Mucosa of descending colon (tissue), 3 donors: Measurements from ENCODE around the gene CYP4F8. TPM values are rescaled to one million over a fixed set of nuclear protein-coding genes. Genes with fewer than 3 reads are reported as not detected.

ENCODE experiments used
- ATAC-seq: fragments of 200-7000 bp; cut with Tn5 transposase; one replicate; pipeline ENCODE4 v1.9.1; 2020; ENCODE audit warnings: mild to moderate bottlenecking, moderate library complexity
- DNase-seq, 3 donors: peaks; one replicate each; pipeline ENCODE4 v3.0.0-alpha.2; 2020
- H3K36me3 ChIP-seq: fragments of 200-600 bp; one replicate; pipeline ENCODE4 v1.8.0; 2021; ENCODE audit warnings: low read depth, mild to moderate bottlenecking
- H3K4me1 ChIP-seq: fragments of 200-600 bp; one replicate; pipeline ENCODE4 v1.8.0; 2021; ENCODE audit warnings: low read depth, mild to moderate bottlenecking
- H3K4me3 ChIP-seq: fragments of 200-600 bp; one replicate; pipeline ENCODE4 v1.8.0; 2021; ENCODE audit warnings: mild to moderate bottlenecking
- H3K9me3 ChIP-seq: fragments of 200-600 bp; one replicate; pipeline ENCODE4 v1.8.0; 2021; ENCODE audit warnings: mild to moderate bottlenecking
- intact Hi-C, 2 donors: fragments of 100-400 bp; cut with DNase I in 1 of 2; cut with micrococcal nuclease in 1 of 2; formaldehyde crosslinking; loops; one replicate each; pipeline versions ENCODE4 v1.11.0 to v1.11.1; 2022; cut with DNase I, micrococcal nuclease
- total RNA-seq, 3 donors: library from RNA; stranded (reverse); fragmentation: NEBNext Ultra II Directional in 2 of 3; extraction: Animal tissue kit (Norgen Biotek cat#: 25700) in 2 of 3; gene quantifications; one replicate each; pipeline versions ENCODE4 v1.2.1 to v1.2.4, GENCODE V29; 2021 to 2023
- TF ChIP-seq, protein P1 (sequence below): fragments of 200-600 bp; IDR thresholded peaks from one replicate; pipeline ENCODE4 v1.8.0; 2022; ENCODE audit warnings: antibody characterized with exemption, mild to moderate bottlenecking
- donor health status: DM: no; HTN: no; CAD: no; lungs with moderate emphysema.
- donor health status: DM: no; HTN: no; CAD: no.
- donor health status: DM: no; HTN: yes; CAD: no.

Gene CYP4F8
- total RNA-seq, 3 donors from 2014 or later, result not detected

- Histone ChIP-seq H3K4me3 (no peak overlapping the region), H3K4me1 (no peaks in the 10 kb centered on the region), H3K9me3 (no peaks in the 10 kb centered on the region), H3K36me3 (no peaks in the 10 kb centered on the region)
- DNase-seq, result no peak
- TF ChIP-seq, protein P1, sequence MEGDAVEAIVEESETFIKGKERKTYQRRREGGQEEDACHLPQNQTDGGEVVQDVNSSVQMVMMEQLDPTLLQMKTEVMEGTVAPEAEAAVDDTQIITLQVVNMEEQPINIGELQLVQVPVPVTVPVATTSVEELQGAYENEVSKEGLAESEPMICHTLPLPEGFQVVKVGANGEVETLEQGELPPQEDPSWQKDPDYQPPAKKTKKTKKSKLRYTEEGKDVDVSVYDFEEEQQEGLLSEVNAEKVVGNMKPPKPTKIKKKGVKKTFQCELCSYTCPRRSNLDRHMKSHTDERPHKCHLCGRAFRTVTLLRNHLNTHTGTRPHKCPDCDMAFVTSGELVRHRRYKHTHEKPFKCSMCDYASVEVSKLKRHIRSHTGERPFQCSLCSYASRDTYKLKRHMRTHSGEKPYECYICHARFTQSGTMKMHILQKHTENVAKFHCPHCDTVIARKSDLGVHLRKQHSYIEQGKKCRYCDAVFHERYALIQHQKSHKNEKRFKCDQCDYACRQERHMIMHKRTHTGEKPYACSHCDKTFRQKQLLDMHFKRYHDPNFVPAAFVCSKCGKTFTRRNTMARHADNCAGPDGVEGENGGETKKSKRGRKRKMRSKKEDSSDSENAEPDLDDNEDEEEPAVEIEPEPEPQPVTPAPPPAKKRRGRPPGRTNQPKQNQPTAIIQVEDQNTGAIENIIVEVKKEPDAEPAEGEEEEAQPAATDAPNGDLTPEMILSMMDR, result no peak
- no peak for ATAC-seq
- intact Hi-C loops, result loop anchor here in 1 of 2 donors (10.0 kb wide), 1 partner anchor 563 kb away; the partner anchor contains the start of gene FAM32A
These were observed 6.8 kb downstream of the CYP4F8 start for GRCh38 chr19:15621801-15622200.

GRCh38 chr19:15622991-15623390 lies 8.0 kb downstream of the CYP4F8 start:
- no peaks in the 10 kb centered on the region for H3K9me3 ChIP-seq
- TF ChIP-seq, protein P1, result no peak
- H3K36me3 ChIP-seq, result no peaks in the 10 kb centered on the region
- H3K4me1 ChIP-seq, result no peaks in the 10 kb centered on the region
- H3K4me3 ChIP-seq, result no peak overlapping the region
- intact Hi-C loops, result loop anchor here in 1 of 2 donors (10.0 kb wide), 1 partner anchor 562 kb away; the partner anchor contains the start of gene FAM32A
- ATAC-seq (peak; percentile 96), DNase-seq (peak; percentile 27 to 71 (median 61))

GRCh38 chr19:15623711-15624318 lies 8.8 kb downstream of the CYP4F8 start:
- no peaks in the 10 kb centered on the region for H3K36me3 ChIP-seq
- DNase-seq (peak in 1 of 3 donors; percentile 25), ATAC-seq (peak; percentile 27)
- intact Hi-C loops, result loop anchor here in 1 of 2 donors (10.0 kb wide), 1 partner anchor 561 kb away; the partner anchor contains the start of gene FAM32A
- H3K9me3 ChIP-seq, result no peaks in the 10 kb centered on the region
- no peaks in the 10 kb centered on the region for H3K4me1 ChIP-seq
- TF ChIP-seq, protein P1, result no peak
- H3K4me3 ChIP-seq, result no peak overlapping the region

DNA sequence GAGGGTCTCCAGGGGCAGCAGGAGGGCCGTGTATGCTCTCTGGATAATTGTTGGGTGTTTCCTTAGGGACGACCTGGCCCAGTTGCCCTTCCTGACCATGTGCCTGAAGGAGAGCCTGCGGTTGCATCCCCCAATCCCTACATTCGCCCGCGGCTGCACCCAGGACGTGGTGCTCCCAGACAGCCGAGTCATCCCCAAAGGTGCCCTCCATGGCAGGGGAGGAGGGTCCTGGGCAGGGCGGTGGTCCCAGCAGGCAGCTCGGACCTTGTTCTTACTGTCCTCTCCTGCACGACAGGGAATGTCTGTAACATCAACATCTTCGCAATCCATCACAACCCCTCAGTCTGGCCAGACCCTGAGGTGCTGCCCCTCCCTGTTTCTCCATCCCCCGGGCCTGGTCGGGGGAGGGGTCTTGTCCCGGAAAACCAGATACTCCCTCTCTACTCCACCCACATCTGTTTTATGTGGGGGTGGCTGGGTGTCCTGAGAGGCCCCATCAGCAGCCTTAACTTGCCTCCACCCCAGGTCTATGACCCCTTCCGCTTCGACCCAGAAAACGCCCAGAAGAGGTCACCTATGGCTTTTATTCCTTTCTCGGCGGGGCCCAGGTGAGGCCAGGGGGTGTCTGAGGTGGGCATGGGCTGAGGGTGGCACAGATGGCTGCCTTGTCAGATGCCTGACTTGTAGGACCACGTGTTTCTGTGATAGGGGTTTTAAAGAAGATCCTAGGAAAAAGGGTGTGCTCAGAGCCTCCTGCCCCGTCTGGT lies 13.4 kb downstream of the CYP4F8 start:
- TF ChIP-seq, protein P1, result no peak
- no peak for DNase-seq
- no peak for ATAC-seq
- no peaks in the 10 kb centered on the region for H3K4me1 ChIP-seq
- H3K4me3 ChIP-seq, result no peak overlapping the region
- no peaks in the 10 kb centered on the region for H3K9me3 ChIP-seq
- intact Hi-C loops, result loop anchor here (5.0 to 10.0 kb wide), 2 partner anchors 554 to 556 kb away; partner anchors contain the start of gene FAM32A (in 1 of the 2)
- no peaks in the 10 kb centered on the region for H3K36me3 ChIP-seq

DNA sequence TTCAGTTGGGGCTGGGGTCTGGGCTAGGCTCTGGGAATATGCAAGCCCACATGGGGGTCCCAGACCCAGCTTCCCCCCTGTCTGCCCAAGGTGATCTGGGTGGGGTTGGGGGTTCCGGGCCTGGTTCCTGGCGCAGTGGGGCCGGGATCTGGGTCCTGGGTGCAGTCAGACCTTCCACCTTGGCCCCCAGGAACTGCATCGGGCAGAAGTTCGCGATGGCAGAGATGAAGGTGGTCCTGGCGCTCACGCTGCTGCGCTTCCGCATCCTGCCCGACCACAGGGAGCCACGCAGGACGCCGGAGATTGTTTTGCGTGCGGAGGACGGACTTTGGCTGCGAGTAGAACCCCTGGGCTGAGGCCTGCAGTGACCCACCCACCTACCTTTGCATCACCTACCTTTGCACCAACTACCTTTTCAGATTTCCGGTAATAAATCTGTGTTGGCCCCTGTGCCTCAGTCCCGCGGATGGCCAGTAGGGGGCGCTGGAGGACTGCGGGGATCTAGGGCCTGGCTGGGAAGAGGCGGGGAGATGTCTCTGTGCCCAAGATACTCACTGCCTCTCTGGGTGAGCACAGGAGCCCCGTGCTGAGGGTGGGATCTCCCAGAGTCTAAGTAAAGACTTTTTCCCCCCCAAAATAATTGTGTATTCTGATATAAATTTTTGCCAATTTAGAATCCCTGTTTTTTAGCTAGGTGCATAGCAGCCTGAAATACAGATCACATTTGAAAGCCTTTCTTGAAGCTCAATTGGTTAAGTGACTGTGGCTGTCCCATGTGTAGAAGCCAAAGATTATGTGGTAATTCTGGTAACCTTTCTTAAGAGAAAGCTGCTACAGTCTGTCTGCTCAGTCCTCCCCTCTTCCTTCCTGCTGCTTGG lies 14.2 kb downstream of the CYP4F8 start:
- H3K4me1 ChIP-seq, result no peaks in the 10 kb centered on the region
- DNase-seq (peak; percentile 87 to 95 (median 94)), ATAC-seq (peak; percentile 99)
- no peaks in the 10 kb centered on the region for H3K9me3 ChIP-seq
- TF ChIP-seq, protein P1, result peak; percentile 93
- intact Hi-C loops, result loop anchor here (5.0 to 10.0 kb wide), 2 partner anchors 553 to 556 kb away; partner anchors contain the start of gene FAM32A (in 1 of the 2)
- no peaks in the 10 kb centered on the region for H3K36me3 ChIP-seq
- H3K4me3 ChIP-seq, result no peak overlapping the region
